Peyer's patch (tissue), 4 donors: Measurements from ENCODE around the gene HEYL. TPM values are rescaled to one million over a fixed set of nuclear protein-coding genes. Genes with fewer than 3 reads are reported as not detected.

ENCODE experiments used
- DNase-seq, 3 donors: peaks; one replicate each; pipeline ENCODE4 v3.0.0-alpha.2; 2017 to 2019
- H3K27ac ChIP-seq, 4 donors: fragments of 200-600 bp; sonication (generic); one replicate each; pipeline ENCODE4 v1.5.1; 2016 to 2019
- H3K27me3 ChIP-seq, 2 donors: fragments of 200-600 bp; sonication (generic); one replicate each; pipeline ENCODE4 v1.5.1; 2019
- H3K36me3 ChIP-seq, 3 donors: fragments of 200-600 bp; sonication (generic); one replicate each; pipeline ENCODE4 v1.5.1; 2016 to 2019
- H3K4me1 ChIP-seq, 4 donors: fragments of 200-600 bp; sonication (generic); one replicate each; pipeline ENCODE4 v1.5.1; 2016 to 2019
- H3K4me3 ChIP-seq, 4 donors: fragments of 200-600 bp; sonication (generic); 1 replicate in 3 of 4; 2 replicates in 1 of 4; pipeline ENCODE4 v1.5.1; 2016 to 2019; ENCODE audit warnings: mild to moderate bottlenecking in 1 of 4
- H3K9me3 ChIP-seq, 4 donors: fragments of 200-600 bp; sonication (generic); one replicate each; pipeline ENCODE4 v1.5.1; 2016 to 2019; ENCODE audit warnings: mild to moderate bottlenecking in 1 of 4
- CTCF ChIP-seq, 6 experiments: fragments of 450-650 bp in 4 of 6; fragments of 200-600 bp in 2 of 6; sonication (generic) in 1 of 6; IDR thresholded peaks; one replicate each; pipeline ENCODE4 v1.5.1; 2017 to 2019; ENCODE audit warnings: antibody characterized with exemption in 6 of 6, mild to moderate bottlenecking in 3 of 6, moderate library complexity in 1 of 6
- POLR2A ChIP-seq, 2 donors: fragments of 450-650 bp; IDR thresholded peaks; one replicate each; pipeline ENCODE4 v1.5.1; 2017; ENCODE audit warnings: antibody characterized with exemption in 2 of 2, mild to moderate bottlenecking in 2 of 2, moderate library complexity in 2 of 2
- total RNA-seq, 4 donors: library from RNA; depleted of rRNA; stranded (reverse); fragments of >200 nt; gene quantifications; one replicate each; pipeline ENCODE4 v1.1.0, GENCODE V29; 2016

Gene HEYL
- total RNA-seq, 4 donors from 2014 or later, result 0.95 to 5.8 (median 1.5) TPM; not detected in 1

- no peaks in the 10 kb centered on the region for H3K36me3 ChIP-seq
- H3K4me3 ChIP-seq, result no peak overlapping the region
- H3K27ac ChIP-seq, result no peak overlapping the region
- H3K27me3 ChIP-seq, result no peaks in the 10 kb centered on the region
- no peak for DNase-seq
- TF ChIP-seq POLR2A (IDR thresholded peaks at IDR 0.05) (no peak), CTCF (IDR thresholded peaks at IDR 0.05) (no peak)
- no peaks in the 10 kb centered on the region for H3K9me3 ChIP-seq
- H3K4me1 ChIP-seq, result no peaks in the 10 kb centered on the region
These were observed 53.5 kb downstream of the HEYL start for GRCh38 chr1:39585933-39586332.

- Histone ChIP-seq H3K27me3 (no peaks in the 10 kb centered on the region), H3K9me3 (no peaks in the 10 kb centered on the region), H3K36me3 (peaks cover 0 to 22% (median 0%) of the 10 kb centered on the region in 3 donors), H3K4me1 (peaks cover 6 to 32% (median 12%) of the 10 kb centered on the region in 4 donors), H3K4me3 (peak overlapping the region; percentile 72 to 94 (median 84)), H3K27ac (peak overlapping the region; percentile 80 to 90 (median 86))
- peak; percentile 19 to 66 (median 56) for DNase-seq
- TF ChIP-seq POLR2A (IDR thresholded peaks at IDR 0.05) (no peak), CTCF (IDR thresholded peaks at IDR 0.05) (no peak)
These were observed 63.3 kb downstream of the HEYL start for GRCh38 chr1:39576016-39576657.

- peak; percentile 53 to 78 (median 74) for DNase-seq
- Histone ChIP-seq H3K36me3 (peaks cover 0 to 29% (median 0%) of the 10 kb centered on the region in 3 donors), H3K4me3 (peak overlapping the region; percentile 72 to 94 (median 84)), H3K4me1 (peaks cover 6 to 32% (median 12%) of the 10 kb centered on the region in 4 donors), H3K27me3 (no peaks in the 10 kb centered on the region), H3K9me3 (no peaks in the 10 kb centered on the region), H3K27ac (peak overlapping the region; percentile 80 to 90 (median 86))
- TF ChIP-seq POLR2A (IDR thresholded peaks at IDR 0.05) (peak in 1 of 2 donors; percentile 10), CTCF (IDR thresholded peaks at IDR 0.05) (no peak)
These were observed 64.0 kb downstream of the HEYL start for GRCh38 chr1:39575191-39576015.

GRCh38 chr1:39574646-39575045 lies 64.8 kb downstream of the HEYL start:
- Histone ChIP-seq H3K27me3 (no peaks in the 10 kb centered on the region), H3K4me3 (peak overlapping the region; percentile 72 to 94 (median 84)), H3K9me3 (no peaks in the 10 kb centered on the region), H3K27ac (peak overlapping the region in 3 of 4 donors; percentile 85 to 90 (median 86)), H3K4me1 (peaks cover 6 to 32% (median 12%) of the 10 kb centered on the region in 4 donors), H3K36me3 (peaks cover 0 to 37% (median 0%) of the 10 kb centered on the region in 3 donors)
- DNase-seq, result peak in 1 of 3 donors; percentile 54
- TF ChIP-seq POLR2A (IDR thresholded peaks at IDR 0.05) (no peak), CTCF (IDR thresholded peaks at IDR 0.05) (no peak)

Other genes starting within 250 kb of the HEYL start
- gene BMP8A, start 148.0 kb downstream of the HEYL start, total RNA-seq, result 10 to 100 TPM in 1 of 4 donors, 1 to 10 TPM in 2, not detected in 1; 1.2 to 18.0 (median 3.6) TPM
- 100 to 1,000 TPM; 110 to 177 (median 141) TPM for gene PABPC4, start 62.9 kb downstream of the HEYL start, total RNA-seq
- gene NT5C1A, start 32.5 kb upstream of the HEYL start, total RNA-seq, result not detected
- gene HPCAL4, start 51.8 kb upstream of the HEYL start, total RNA-seq, result under 1 TPM in 1 of 4 donors, not detected in 3; 0.83 TPM
- gene PPIE, start 99.2 kb upstream of the HEYL start, total RNA-seq, result 10 to 100 TPM; 33.0 to 39.0 (median 37.0) TPM
- 10 to 100 TPM in 1 of 4 donors, 1 to 10 TPM in 3; 5.0 to 12.2 (median 6.8) TPM for gene OXCT2, start 131.7 kb upstream of the HEYL start, total RNA-seq
- gene BMP8B, start 149.2 kb upstream of the HEYL start, total RNA-seq, result 10 to 100 TPM in 3 of 4 donors, 1 to 10 TPM in 1; 1.7 to 34.0 (median 15.7) TPM
- gene TRIT1, start 243.9 kb upstream of the HEYL start, total RNA-seq, result 10 to 100 TPM; 13.7 to 52.0 (median 18.1) TPM